ENCODE measurements around the gene TCP11L1.
"Not testable (repeated sequence)": the region's sequence is repeated elsewhere in the genome, so short reads cannot be mapped to it uniquely, and the experiment has no call there.

The TCP11L1 gene

GRCh38 chr11:33068611-33069340, 29.4 kb downstream of the TCP11L1 start:
- DNase-seq = no peak

DNA sequence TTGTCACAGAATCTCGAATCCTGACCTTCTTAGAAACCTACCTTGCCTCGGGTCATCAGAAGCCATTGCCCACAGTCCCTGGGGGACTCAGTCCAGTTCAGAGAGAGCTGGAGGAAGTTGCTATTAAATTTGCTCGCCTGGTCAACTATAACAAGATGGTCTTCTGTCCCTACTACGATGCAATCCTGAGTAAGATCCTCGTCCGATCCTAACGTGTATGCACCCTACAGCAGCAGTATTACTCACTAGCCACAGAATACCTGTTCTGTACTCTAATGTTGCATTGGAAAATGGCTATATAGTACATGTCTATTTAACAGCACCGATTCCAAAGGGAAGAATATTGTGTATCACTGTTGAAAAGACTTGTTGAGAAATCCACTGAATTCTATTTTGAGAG, 33.1 kb downstream of the TCP11L1 start:
- no peak for DNase-seq

- DNase-seq = no peak
Measured at GRCh38 chr11:33083918-33084317, 44.5 kb downstream of the TCP11L1 start.

DNA sequence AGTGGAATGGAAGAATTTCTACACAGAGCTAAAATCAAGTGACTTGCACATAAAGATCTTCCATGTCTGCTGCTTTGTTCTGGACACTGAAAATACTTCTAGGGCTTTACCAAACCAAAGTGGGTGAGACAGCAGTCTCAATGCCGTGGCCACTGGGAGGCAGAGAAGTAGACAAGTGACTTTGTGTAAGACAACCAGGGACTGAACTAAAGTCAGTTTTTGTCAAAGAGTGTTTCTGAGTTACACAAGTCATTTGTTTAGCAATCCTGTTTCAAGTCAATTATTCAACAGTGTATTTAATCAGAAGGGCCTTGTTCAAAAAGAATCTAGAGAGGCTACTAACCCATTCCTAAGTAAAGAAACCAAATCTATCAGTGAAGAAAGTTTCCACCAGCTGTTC, 46.6 kb downstream of the TCP11L1 start:
- DNase-seq = no peak

DNA sequence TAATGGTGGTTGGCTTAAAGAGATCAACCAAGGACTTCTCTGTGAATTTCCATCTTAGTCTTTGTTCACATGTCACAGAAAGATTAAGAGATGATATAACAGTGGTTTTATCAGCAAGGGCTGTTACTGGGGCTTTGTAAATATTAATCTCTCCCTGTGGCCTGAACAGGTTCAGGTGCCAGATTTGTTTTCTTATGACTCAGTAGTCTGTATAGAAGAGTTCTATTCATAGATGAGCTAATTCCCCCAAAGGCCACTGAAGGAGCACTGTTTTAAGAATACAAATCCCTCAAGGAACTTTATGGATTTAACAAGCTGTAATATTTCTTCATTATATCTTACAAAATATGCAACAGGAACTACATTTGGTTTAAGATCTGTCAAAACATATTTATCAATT, 50.4 kb downstream of the TCP11L1 start:
- no peak for DNase-seq

- DNase-seq = no peak
Measured at GRCh38 chr11:33094157-33094556, 54.8 kb downstream of the TCP11L1 start.

DNA sequence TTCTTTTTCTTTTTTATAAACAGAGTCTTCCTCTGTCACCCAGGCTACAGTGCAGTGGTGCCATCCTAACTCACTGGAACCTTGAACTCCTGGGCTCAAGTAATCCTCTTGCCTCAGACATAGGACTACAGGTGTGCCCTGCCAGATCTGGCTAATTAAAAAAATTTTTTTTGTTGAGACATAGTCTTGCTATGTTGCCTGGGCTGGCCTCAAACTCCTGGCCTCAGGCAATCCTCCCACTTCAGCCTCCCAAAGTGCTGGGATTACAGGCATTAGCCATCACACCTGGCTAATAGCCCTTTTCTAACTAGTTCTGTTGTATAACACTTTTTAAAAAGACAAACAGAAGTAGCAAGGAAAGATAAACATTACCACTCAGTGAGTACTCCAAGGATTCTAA, 64.5 kb downstream of the TCP11L1 start:
- DNase-seq = no peak

DNA sequence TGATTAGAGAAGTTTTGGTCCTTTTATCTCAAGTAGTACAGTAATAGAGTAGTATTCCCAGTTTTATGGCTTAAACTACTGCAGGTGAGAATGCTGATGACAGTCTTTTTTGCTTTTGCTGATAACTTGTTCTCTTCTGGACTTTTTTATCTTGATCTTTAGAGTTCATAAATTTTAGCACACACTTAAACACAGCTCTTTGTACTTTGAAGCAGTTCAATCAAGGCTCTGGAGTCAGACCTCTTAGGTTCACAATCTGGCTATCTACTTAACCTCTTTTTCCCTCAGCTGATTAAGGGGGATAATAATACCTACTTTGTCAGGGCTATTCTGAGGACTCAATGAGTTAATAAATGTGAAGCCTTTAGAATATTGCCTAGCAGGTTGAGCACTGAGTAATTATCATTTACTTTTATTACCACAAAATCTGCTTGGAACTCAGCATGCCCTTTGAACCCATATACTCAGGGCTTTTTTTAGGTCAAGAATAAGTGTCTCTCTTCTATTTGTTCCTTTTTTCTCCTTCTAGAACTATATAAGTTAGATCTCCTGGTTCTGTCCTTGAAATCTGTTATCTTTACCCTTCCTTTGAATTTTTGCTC, 70.0 kb downstream of the TCP11L1 start:
- no peak for DNase-seq

DNA sequence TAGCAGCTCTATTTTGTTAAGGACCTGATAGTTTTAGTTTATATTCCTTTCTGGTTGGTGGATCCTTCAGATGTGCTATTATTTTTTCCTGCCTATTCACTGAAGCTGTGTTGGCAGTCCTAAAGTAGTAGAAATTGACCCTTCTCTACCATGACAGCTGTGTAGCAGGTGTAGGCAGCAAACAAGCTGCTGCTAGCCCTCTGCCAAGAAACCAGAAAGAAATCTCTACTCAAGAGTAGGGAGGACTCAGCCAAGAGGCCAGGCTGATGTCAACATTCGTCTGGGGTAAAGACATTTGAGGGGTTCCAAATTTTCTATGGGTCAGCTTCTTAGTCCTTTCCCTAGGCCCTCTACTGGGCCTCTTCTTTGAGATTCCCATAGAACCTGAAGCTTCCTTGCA, 70.7 kb downstream of the TCP11L1 start:
- DNase-seq = no peak

DNA sequence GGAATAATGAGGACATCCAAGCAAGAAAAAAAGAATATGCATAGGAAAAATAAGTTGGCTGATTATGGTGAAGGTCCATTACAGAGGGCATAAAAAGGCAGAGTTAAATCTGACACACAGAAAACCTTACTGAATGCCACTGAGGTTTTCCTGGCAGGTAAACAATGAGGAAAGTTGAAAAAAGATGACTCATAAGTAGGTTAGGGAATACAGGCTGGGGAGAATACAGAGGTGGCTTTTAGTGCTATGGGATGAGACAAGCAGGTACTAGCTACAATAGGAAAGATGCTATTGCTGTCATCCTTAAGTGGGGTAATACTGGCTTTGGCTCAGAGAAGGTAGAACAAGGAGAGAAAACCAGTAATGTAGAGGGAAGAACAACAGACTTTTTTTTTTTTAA, 77.2 kb downstream of the TCP11L1 start:
- no peak for DNase-seq

DNA sequence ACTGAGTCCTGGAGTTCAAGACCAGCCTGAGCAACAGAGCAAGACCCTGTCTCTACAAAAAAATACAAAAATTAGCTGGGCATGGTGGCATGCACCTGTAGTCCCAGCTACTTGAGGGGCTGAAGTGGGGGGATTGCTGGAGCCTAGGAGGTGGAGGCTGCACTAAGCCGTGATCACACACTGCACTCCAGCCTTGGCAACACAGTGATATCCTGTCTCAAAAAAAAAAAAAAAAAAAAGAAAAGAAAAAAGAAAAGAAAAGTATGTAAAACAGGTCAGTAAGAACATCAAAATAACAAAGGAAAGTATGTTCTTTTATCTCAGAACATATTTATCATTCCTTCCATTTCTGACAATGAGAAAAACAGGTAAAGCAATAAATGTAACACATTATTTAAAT, 83.3 kb downstream of the TCP11L1 start:
- DNase-seq = not testable (repeated sequence)
